Ascending aorta (tissue), 2 donors: Measurements from ENCODE around the gene RPS6KA2. TPM values are rescaled to one million over a fixed set of nuclear protein-coding genes. Genes with fewer than 3 reads are reported as not detected.
"Not testable (repeated sequence)": the region's sequence is repeated elsewhere in the genome, so short reads cannot be mapped to it uniquely, and the experiment has no call there.

Source experiments
- DNase-seq, 2 donors: peaks; one replicate each; pipeline ENCODE4 v3.0.0-alpha.2; 2019; ENCODE audit warnings: low spot score in 2 of 2
- H3K27ac ChIP-seq, 2 donors: fragments of 200-600 bp; sonication (generic); one replicate each; pipeline ENCODE4 v1.5.1; 2016 to 2017; ENCODE audit warnings: mild to moderate bottlenecking in 1 of 2
- H3K27me3 ChIP-seq: fragments of 200-600 bp; sonication (generic); one replicate; pipeline ENCODE4 v1.5.1; 2017
- H3K36me3 ChIP-seq, 2 donors: fragments of 200-600 bp; sonication (generic); one replicate each; pipeline ENCODE4 v1.5.1; 2016
- H3K4me1 ChIP-seq, 2 donors: fragments of 200-600 bp; sonication (generic); one replicate each; pipeline ENCODE4 v1.5.1; 2016 to 2017; ENCODE audit warnings: mild to moderate bottlenecking in 1 of 2
- H3K4me3 ChIP-seq, 2 donors: fragments of 200-600 bp; sonication (generic); one replicate each; pipeline ENCODE4 v1.5.1; 2016 to 2017; ENCODE audit warnings: mild to moderate bottlenecking in 1 of 2
- H3K9me3 ChIP-seq, 2 donors: fragments of 200-600 bp; sonication (generic); one replicate each; pipeline ENCODE4 v1.5.1; 2016
- intact Hi-C: fragments of 100-400 bp; cut with DNase I; formaldehyde crosslinking; loops from one replicate; pipeline ENCODE4 v1.15.1; 2023
- total RNA-seq: library from RNA; depleted of rRNA; stranded (reverse); fragments of >200 nt; gene quantifications from one replicate; pipeline ENCODE4 v1.1.0, GENCODE V29; 2016
- TF ChIP-seq, protein P1 (sequence below), 3 experiments: fragments of 200-600 bp in 2 of 3; fragments of 450-650 bp in 1 of 3; sonication (generic) in 2 of 3; IDR thresholded peaks; one replicate each; pipeline ENCODE4 v1.5.1; 2016 to 2019; ENCODE audit warnings: antibody characterized with exemption in 3 of 3, mild to moderate bottlenecking in 1 of 3, moderate library complexity in 1 of 3

RPS6KA2 gene
- total RNA-seq, 1 donor from 2014 or later: 196 TPM

DNA sequence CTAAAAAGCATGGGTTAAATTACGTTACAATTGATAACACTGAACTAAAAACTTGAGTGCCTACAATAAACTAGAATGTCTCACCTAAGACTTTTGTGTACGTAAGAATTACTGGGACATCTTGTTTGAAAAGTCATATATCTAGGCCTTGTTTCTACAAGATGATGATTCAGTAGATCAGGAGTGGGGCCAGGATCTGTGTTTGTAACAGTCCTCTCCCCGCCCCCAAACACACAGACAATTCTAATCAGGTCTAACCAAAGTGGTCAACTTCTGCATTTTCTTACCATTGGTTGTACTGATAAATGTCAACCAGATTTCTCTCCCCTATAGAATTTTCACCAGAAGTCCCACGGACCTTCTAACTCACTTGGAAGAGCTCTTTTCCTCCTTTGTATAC lies 97.5 kb downstream of the RPS6KA2 start:
- DNase-seq: no peak
- TF ChIP-seq, protein P1, sequence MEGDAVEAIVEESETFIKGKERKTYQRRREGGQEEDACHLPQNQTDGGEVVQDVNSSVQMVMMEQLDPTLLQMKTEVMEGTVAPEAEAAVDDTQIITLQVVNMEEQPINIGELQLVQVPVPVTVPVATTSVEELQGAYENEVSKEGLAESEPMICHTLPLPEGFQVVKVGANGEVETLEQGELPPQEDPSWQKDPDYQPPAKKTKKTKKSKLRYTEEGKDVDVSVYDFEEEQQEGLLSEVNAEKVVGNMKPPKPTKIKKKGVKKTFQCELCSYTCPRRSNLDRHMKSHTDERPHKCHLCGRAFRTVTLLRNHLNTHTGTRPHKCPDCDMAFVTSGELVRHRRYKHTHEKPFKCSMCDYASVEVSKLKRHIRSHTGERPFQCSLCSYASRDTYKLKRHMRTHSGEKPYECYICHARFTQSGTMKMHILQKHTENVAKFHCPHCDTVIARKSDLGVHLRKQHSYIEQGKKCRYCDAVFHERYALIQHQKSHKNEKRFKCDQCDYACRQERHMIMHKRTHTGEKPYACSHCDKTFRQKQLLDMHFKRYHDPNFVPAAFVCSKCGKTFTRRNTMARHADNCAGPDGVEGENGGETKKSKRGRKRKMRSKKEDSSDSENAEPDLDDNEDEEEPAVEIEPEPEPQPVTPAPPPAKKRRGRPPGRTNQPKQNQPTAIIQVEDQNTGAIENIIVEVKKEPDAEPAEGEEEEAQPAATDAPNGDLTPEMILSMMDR (IDR thresholded peaks at IDR 0.05): no peak
- peaks cover 6 to 28% of the 10 kb centered on the region in 2 donors for H3K36me3 ChIP-seq
- no peak overlapping the region for H3K27ac ChIP-seq
- no peak overlapping the region for H3K4me3 ChIP-seq
- intact Hi-C loops: no loop called here
- H3K9me3 ChIP-seq: no peaks in the 10 kb centered on the region
- no peaks in the 10 kb centered on the region for H3K27me3 ChIP-seq
- H3K4me1 ChIP-seq: no peaks in the 10 kb centered on the region

DNA sequence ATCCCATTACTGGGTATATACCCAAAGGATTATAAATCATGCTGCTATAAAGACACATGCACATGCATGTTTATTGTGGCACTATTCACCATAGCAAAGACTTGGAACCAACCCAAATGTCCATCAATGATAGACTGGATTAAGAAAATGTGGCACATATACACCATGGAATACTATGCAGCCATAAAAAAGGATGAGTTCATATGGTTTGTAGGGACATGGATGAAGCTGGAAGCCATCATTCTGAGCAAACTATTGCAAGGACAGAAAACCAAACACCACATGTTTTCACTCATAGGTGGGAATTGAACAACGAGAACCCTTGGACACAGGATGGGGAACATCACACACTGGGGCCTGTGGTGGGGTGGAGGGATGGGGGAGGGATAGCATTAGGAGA lies 98.0 kb downstream of the RPS6KA2 start:
- H3K9me3 ChIP-seq, DNase-seq, H3K27me3 ChIP-seq, H3K4me3 ChIP-seq, H3K27ac ChIP-seq, intact Hi-C loops, H3K4me1 ChIP-seq: not testable (repeated sequence)
- H3K36me3 ChIP-seq: peaks cover 6 to 28% of the 10 kb centered on the region in 2 donors

DNA sequence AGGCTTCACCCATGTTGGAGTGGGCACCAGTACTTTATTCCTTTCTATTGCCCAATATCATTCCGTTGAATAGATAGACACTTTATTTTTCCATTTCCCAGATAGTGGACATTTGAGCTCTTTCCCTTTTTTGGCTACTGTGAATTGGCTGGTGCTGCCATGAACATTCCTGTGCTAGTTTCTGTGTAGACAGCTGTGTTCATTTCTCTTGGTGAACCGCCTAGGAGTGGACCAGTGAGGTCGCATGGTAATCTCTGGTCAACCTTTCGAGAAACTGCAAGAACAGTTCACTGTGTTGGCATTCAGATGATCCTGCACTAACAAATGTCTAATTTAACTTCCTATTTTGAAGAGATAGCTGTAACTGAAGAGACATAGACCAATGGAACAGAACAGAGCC lies 99.2 kb downstream of the RPS6KA2 start:
- no peaks in the 10 kb centered on the region for H3K9me3 ChIP-seq
- H3K4me1 ChIP-seq: no peaks in the 10 kb centered on the region
- no peak for DNase-seq
- no peaks in the 10 kb centered on the region for H3K27me3 ChIP-seq
- peaks cover under 1 to 23% of the 10 kb centered on the region in 2 donors for H3K36me3 ChIP-seq
- TF ChIP-seq, protein P1 (IDR thresholded peaks at IDR 0.05): no peak
- H3K4me3 ChIP-seq: no peak overlapping the region
- intact Hi-C loops: no loop called here
- H3K27ac ChIP-seq: no peak overlapping the region

DNA sequence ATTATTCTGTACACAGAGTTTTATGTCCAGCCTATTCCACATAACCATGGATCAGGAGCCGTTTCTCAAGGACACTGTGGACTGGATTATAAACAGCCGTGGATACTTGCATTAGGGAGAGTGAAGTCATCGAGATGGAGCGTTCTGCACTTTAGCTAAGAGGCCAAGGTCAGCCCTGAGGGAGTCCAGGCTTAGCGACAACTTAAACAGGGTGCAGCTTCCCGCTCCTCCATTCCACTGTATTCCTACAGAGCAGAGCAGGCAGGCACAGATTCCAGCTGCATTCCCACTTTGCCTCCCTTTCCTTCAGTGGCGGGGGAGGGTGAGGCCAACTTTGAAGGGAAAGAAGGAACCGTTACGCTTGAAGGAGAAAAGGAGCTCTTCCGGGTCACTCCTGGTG lies 100.1 kb downstream of the RPS6KA2 start:
- Histone ChIP-seq H3K4me3 (no peak overlapping the region), H3K36me3 (peaks cover 0 to 23% of the 10 kb centered on the region in 2 donors), H3K27ac (no peak overlapping the region), H3K27me3 (no peaks in the 10 kb centered on the region), H3K9me3 (no peaks in the 10 kb centered on the region), H3K4me1 (no peaks in the 10 kb centered on the region)
- no peak for DNase-seq
- intact Hi-C loops: no loop called here
- TF ChIP-seq, protein P1 (IDR thresholded peaks at IDR 0.05): no peak

DNA sequence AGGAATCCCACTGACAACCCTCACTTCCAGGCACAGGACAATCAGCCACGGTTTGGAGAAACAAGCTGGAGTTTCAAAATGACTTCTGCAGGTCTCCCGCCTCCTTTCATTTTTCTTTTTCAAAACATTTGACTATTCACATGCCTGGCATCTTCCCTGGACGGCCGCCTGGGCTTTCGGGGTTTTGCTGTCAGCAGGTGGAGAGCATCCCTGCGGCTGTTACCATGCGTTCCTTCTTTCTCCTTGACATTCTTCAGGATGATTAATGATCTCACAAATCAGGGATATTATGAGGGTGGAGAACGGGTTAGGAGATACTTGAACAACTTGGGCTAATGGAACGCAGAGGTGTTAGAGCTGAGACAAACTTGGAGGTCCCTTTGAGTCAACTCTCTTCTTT lies 101.5 kb downstream of the RPS6KA2 start:
- Histone ChIP-seq H3K36me3 (peaks cover 0 to 20% of the 10 kb centered on the region in 2 donors), H3K27ac (no peak overlapping the region), H3K4me3 (no peak overlapping the region), H3K27me3 (no peaks in the 10 kb centered on the region), H3K9me3 (no peaks in the 10 kb centered on the region), H3K4me1 (no peaks in the 10 kb centered on the region)
- DNase-seq: no peak
- intact Hi-C loops: no loop called here
- TF ChIP-seq, protein P1 (IDR thresholded peaks at IDR 0.05): no peak

DNA sequence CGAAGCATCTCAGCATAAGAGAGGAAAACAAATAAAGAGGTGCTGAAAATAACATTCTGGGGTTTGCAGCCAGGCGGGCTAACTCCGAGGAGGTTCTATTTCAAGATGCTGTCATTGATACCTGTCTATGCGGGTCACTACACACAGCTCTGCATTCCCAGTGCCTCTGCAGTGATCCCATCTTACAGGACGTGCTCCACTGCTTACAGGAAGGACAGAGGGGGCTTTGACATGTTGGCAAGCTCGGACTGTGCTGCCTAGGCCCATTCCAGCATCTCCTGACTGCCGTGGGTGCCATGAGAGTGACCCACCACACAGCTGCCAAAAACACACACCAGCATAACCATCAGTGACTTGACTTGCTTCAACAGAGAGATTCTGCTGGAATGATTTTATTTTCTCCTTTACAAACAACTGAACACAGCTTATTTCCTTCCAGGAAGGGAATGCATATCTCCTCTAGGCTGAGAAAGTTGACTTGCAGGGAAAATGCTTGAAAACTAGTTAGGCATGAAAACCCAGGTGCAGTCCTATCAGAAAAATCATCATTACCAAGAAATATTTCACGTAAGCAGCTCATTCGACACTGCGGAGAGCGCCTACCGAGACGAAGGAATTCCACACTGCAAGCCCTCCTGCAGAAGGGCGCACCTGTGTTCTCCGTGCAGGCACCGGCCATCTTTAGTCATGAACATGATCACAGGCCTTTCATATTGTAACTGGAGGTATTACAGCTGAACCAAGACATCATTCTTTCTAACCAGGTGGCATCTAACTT lies 103.1 kb downstream of the RPS6KA2 start:
- TF ChIP-seq, protein P1 (IDR thresholded peaks at IDR 0.05): no peak
- Histone ChIP-seq H3K27ac (no peak overlapping the region), H3K4me3 (no peak overlapping the region), H3K36me3 (peaks cover 0 to 7% of the 10 kb centered on the region in 2 donors), H3K27me3 (no peaks in the 10 kb centered on the region), H3K4me1 (no peaks in the 10 kb centered on the region), H3K9me3 (no peaks in the 10 kb centered on the region)
- no peak for DNase-seq
- intact Hi-C loops: no loop called here
